IMR-90 (cell line): ENCODE data around the gene RAD21L1. TPM values are rescaled to one million over a fixed set of nuclear protein-coding genes. Genes with fewer than 3 reads are reported as not detected.

Experiments
- ATAC-seq: fragments of 200-7000 bp; cut with Tn5 transposase; 2 replicates; pipeline ENCODE4 v1.9.1; 2020; ENCODE audit warnings: low read depth, mild to moderate bottlenecking, moderate library complexity
- BruUV-seq: library from RNA; stranded (reverse); fragments of 400-500 nt; replicated peaks from 2 replicates; lab custom pipeline; 2021; lab: Mats Ljungman, UMichigan
- CTCF ChIA-PET: fragments of 300-600 bp; formaldehyde crosslinking; extraction: SDS; loops from one replicate; lab custom pipeline; 2021; ENCODE audit warnings: antibody characterized with exemption; lab: Yijun Ruan, JAX
- POLR2A ChIA-PET: fragments of 300-600 bp; sonication (Branson Sonifier 250); formaldehyde crosslinking; loops from one replicate; lab custom pipeline; 2022; ENCODE audit warnings: antibody characterized with exemption; ENCODE audit not compliant: unreplicated experiment; lab: Charles Lee
- DNase-seq: peaks from one replicate; pipeline ENCODE4 v3.0.0; 2013
- H2AFZ ChIP-seq: replicated peaks from 2 replicates; pipeline ENCODE3; 2013; ENCODE audit warnings: low read length, mild to moderate bottlenecking; ENCODE audit not compliant: poor library complexity
- H2AK5ac ChIP-seq: 2 replicates; pipeline ENCODE4 v1.6.1; 2013; ENCODE audit warnings: low read depth, low read length, inconsistent platforms
- H2AK9ac ChIP-seq: replicated peaks from 2 replicates; pipeline ENCODE3; 2013; ENCODE audit warnings: mild to moderate bottlenecking, low read depth, low read length, moderate library complexity; ENCODE audit not compliant: poor library complexity
- H2BK120ac ChIP-seq: 2 replicates; pipeline ENCODE4 v1.6.1; 2013; ENCODE audit warnings: low read depth, low read length, inconsistent platforms
- H2BK15ac ChIP-seq: 3 replicates; pipeline ENCODE4 v1.6.1; 2013; ENCODE audit warnings: low read depth, low read length, inconsistent platforms
- H2BK20ac ChIP-seq: 2 replicates; pipeline ENCODE4 v1.6.1; 2013; ENCODE audit warnings: low read depth, mild to moderate bottlenecking, inconsistent platforms, low read length, moderate library complexity
- H2BK5ac ChIP-seq: 2 replicates; pipeline ENCODE4 v1.6.1; 2013; ENCODE audit warnings: mild to moderate bottlenecking, low read depth, low read length, inconsistent platforms; ENCODE audit not compliant: poor library complexity, severe bottlenecking
- H3K14ac ChIP-seq: replicated peaks from 2 replicates; pipeline ENCODE4 v1.6.1; 2013; ENCODE audit warnings: low read depth, low read length, inconsistent platforms
- H3K18ac ChIP-seq: 2 replicates; pipeline ENCODE4 v1.6.1; 2013; ENCODE audit warnings: low read depth, low read length, control low read depth
- H3K23ac ChIP-seq: 2 replicates; pipeline ENCODE4 v1.6.1; 2013; ENCODE audit warnings: low read depth, low read length, inconsistent platforms
- H3K27ac ChIP-seq: 2 replicates; pipeline ENCODE4 v1.5.1; 2013; ENCODE audit warnings: mild to moderate bottlenecking, control low read depth, low read length; ENCODE audit not compliant: insufficient read depth
- H3K27me3 ChIP-seq: 2 replicates; pipeline ENCODE4 v1.6.1; 2013; ENCODE audit warnings: low read length; ENCODE audit not compliant: control insufficient read depth, insufficient read depth
- H3K36me3 ChIP-seq: 2 replicates; pipeline ENCODE4 v1.6.1; 2013; ENCODE audit warnings: low read length, mixed read lengths; ENCODE audit not compliant: control insufficient read depth, insufficient read depth
- H3K4ac ChIP-seq: 2 replicates; pipeline ENCODE4 v1.6.1; 2013; ENCODE audit warnings: low read depth, low read length, inconsistent platforms
- H3K4me1 ChIP-seq: 2 replicates; pipeline ENCODE4 v1.6.1; 2013; ENCODE audit warnings: low read length, mixed read lengths; ENCODE audit not compliant: control insufficient read depth, insufficient read depth
- H3K4me2 ChIP-seq: 2 replicates; pipeline ENCODE4 v1.6.1; 2013; ENCODE audit warnings: low read depth, mild to moderate bottlenecking, control low read depth, low read length, moderate library complexity
- H3K4me3 ChIP-seq: 2 replicates; pipeline ENCODE4 v1.5.1; 2013; ENCODE audit warnings: low read depth, mild to moderate bottlenecking, control low read depth, low read length, moderate library complexity; ENCODE audit not compliant: insufficient read depth
- H3K56ac ChIP-seq: 2 replicates; pipeline ENCODE4 v1.6.1; 2013; ENCODE audit warnings: low read length, inconsistent platforms; ENCODE audit not compliant: insufficient read depth; ENCODE audit errors: extremely low read depth
- H3K79me1 ChIP-seq, 2 experiments: 2 replicates each; pipeline ENCODE4 v1.6.1; 2013; ENCODE audit warnings: low read length in 2 of 2, inconsistent platforms in 1 of 2, low read depth in 1 of 2
- H3K9ac ChIP-seq: 2 replicates; pipeline ENCODE4 v1.6.1; 2013; ENCODE audit warnings: low read depth, low read length, control low read depth
- H3K9me1 ChIP-seq: 2 replicates; pipeline ENCODE4 v1.6.1; 2013; ENCODE audit warnings: low read length, inconsistent platforms; ENCODE audit not compliant: insufficient read depth
- H3K9me3 ChIP-seq: 2 replicates; pipeline ENCODE4 v1.6.1; 2013; ENCODE audit warnings: low read length; ENCODE audit not compliant: control insufficient read depth, insufficient read depth
- H4K20me1 ChIP-seq: 2 replicates; pipeline ENCODE4 v1.6.1; 2013; ENCODE audit warnings: low read length, inconsistent platforms; ENCODE audit not compliant: insufficient read depth
- H4K5ac ChIP-seq: 2 replicates; pipeline ENCODE4 v1.6.1; 2013; ENCODE audit warnings: mild to moderate bottlenecking, low read depth, low read length, control low read depth
- H4K8ac ChIP-seq, 2 experiments: 2 replicates each; pipeline ENCODE4 v1.6.1; 2013; ENCODE audit warnings: low read depth in 2 of 2, low read length in 2 of 2, control low read depth in 1 of 2, inconsistent platforms in 1 of 2
- H4K91ac ChIP-seq: 2 replicates; pipeline ENCODE4 v1.6.1; 2013; ENCODE audit warnings: low read depth, low read length, inconsistent platforms; ENCODE audit not compliant: insufficient read depth
- BHLHE40 ChIP-seq: fragments of 150-350 bp; IDR thresholded peaks from 2 replicates; pipeline ENCODE4 v1.6.1; 2016; ENCODE audit warnings: mild to moderate bottlenecking, low read depth, low read length
- CEBPB ChIP-seq: IDR thresholded peaks from 2 replicates; pipeline ENCODE4 v1.6.1; 2012; ENCODE audit warnings: low read depth, low read length, improper control_type of control experiment
- CHD1 ChIP-seq: IDR thresholded peaks from 2 replicates; pipeline ENCODE4 v1.6.1; 2012; ENCODE audit warnings: low read depth, low read length, improper control_type of control experiment
- FOS ChIP-seq: fragments of 150-350 bp; IDR thresholded peaks from 2 replicates; pipeline ENCODE4 v1.6.1; 2016; ENCODE audit warnings: low read depth, low read length
- MAFK ChIP-seq: IDR thresholded peaks from 2 replicates; pipeline ENCODE4 v1.6.1; 2012; ENCODE audit warnings: low read depth, low read length, improper control_type of control experiment
- MAZ ChIP-seq: IDR thresholded peaks from 2 replicates; pipeline ENCODE4 v1.6.1; 2012; ENCODE audit warnings: low read depth, mild to moderate bottlenecking, low read length, improper control_type of control experiment, moderate library complexity, borderline replicate concordance
- MXI1 ChIP-seq: IDR thresholded peaks from 2 replicates; pipeline ENCODE4 v1.6.1; 2012; ENCODE audit warnings: low read depth, mild to moderate bottlenecking, low read length, moderate library complexity, borderline replicate concordance
- NFE2L2 ChIP-seq: fragments of 150-350 bp; IDR thresholded peaks from 2 replicates; pipeline ENCODE4 v1.6.1; 2016; ENCODE audit warnings: low read depth, mild to moderate bottlenecking, low read length
- POLR2A ChIP-seq: IDR thresholded peaks from 2 replicates; pipeline ENCODE4 v1.6.1; 2012; ENCODE audit warnings: mild to moderate bottlenecking, low read depth, low read length
- RAD21 ChIP-seq: IDR thresholded peaks from 2 replicates; pipeline ENCODE4 v1.6.1; 2012; ENCODE audit warnings: low read length, improper control_type of control experiment
- RCOR1 ChIP-seq: IDR thresholded peaks from 2 replicates; pipeline ENCODE4 v1.6.1; 2012; ENCODE audit warnings: mild to moderate bottlenecking, low read length, improper control_type of control experiment; ENCODE audit not compliant: insufficient replicate concordance
- RFX5 ChIP-seq: IDR thresholded peaks from 2 replicates; pipeline ENCODE4 v1.8.0; 2012; ENCODE audit warnings: low read depth, mild to moderate bottlenecking, low read length, moderate library complexity
- SMC3 ChIP-seq: fragments of 150-350 bp; IDR thresholded peaks from 2 replicates; pipeline ENCODE4 v1.6.1; 2016; ENCODE audit warnings: low read depth, mild to moderate bottlenecking, antibody characterized with exemption, low read length, moderate library complexity
- WGBS, 2 experiments: methylation state at CpG; one replicate each; pipeline versions ENCODE4 v1.1.5 to v1.1.7; 2013; ENCODE audit warnings: missing lambda C conversion rate in 2 of 2; ENCODE audit not compliant: insufficient read length in 1 of 2; ENCODE audit errors: extremely low coverage in 2 of 2; 5-methylcytosine and 5-hydroxymethylcytosine counted together
- dilution Hi-C: fragments of 300-500 bp; cut with HindIII; formaldehyde crosslinking; loops from one replicate; pipeline ENCODE4 v1.14.3; 2018; ENCODE audit warnings: low sequenced_read_pairs; ENCODE audit not compliant: unreplicated experiment
- in situ Hi-C: fragments of 300-500 bp; cut with MboI; formaldehyde crosslinking; loops from 3 replicates; pipeline ENCODE4 v1.14.3; 2019; ENCODE audit warnings: low sequenced_read_pairs, inconsistent platforms, mixed read lengths
- intact Hi-C: fragments of 100-400 bp; cut with micrococcal nuclease; formaldehyde crosslinking; loops from 2 replicates; pipeline ENCODE4 v1.10.0; 2022
- polyA plus RNA-seq, 3 experiments: library from polyadenylated mRNA; depleted of rRNA; stranded (reverse); fragments of >200 nt; gene quantifications; 2 replicates each; pipeline ENCODE4 v1.2.3, GENCODE V29; 2012; ENCODE audit warnings: low replicate concordance in 1 of 3
- total RNA-seq: library from RNA; depleted of rRNA; stranded (reverse); fragments of >200 nt; gene quantifications from 2 replicates; pipeline ENCODE4 v1.2.3, GENCODE V29; 2012
- TF ChIP-seq, protein P1 (sequence below): conservative IDR thresholded peaks from 2 replicates; pipeline ENCODE4 v1.5.1; 2012; ENCODE audit warnings: mild to moderate bottlenecking, low read depth, low read length, improper control_type of control experiment
- TF ChIP-seq, protein P2 (sequence below): fragments of 150-350 bp; IDR thresholded peaks from 2 replicates; pipeline ENCODE4 v1.6.1; 2016; ENCODE audit warnings: low read depth, mild to moderate bottlenecking, low read length, moderate library complexity, borderline replicate concordance
- TF ChIP-seq, protein P3 (sequence below): fragments of 150-350 bp; IDR thresholded peaks from 2 replicates; pipeline ENCODE4 v1.6.1; 2017; ENCODE audit warnings: mild to moderate bottlenecking, antibody characterized with exemption, low read length, low read depth

The RAD21L1 gene
- total and polyA plus RNA-seq, 2 of the 4 experiments (the other 2 are of a cell fraction), result not detected

DNA sequence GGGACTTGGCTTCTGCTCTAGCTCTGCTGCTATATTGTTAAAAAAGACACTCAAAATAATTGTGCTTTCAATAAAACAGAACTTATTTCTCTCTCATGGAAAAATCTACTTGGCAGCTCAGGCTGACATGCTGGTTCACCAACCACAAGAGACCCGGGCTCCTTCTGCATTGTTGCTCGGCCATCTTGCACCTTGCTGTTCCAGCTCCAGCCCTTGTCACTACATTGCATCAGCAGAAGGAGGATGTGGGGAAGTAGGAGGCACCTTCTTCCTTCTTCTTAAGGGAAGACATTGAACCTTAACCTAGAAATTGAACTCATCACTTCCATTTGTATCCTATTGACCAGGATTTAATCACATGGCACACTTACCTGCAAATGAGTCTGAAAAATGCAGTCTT lies 29.2 kb upstream of the RAD21L1 start:
- H3K79me1 ChIP-seq, result no peaks in the 10 kb centered on the region
- CTCF ChIA-PET, result no interaction called here
- no peak overlapping the region for H2AK9ac ChIP-seq
- ATAC-seq (no peak), DNase-seq (no peak)
- H2BK5ac ChIP-seq, result no peak overlapping the region
- no peak overlapping the region for H4K91ac ChIP-seq
- intact Hi-C loops (no loop called here), in situ Hi-C loops (no loop called here), dilution Hi-C loops (no loop called here)
- no peaks in the 10 kb centered on the region for H3K4me1 ChIP-seq
- H3K14ac ChIP-seq, result no peak overlapping the region
- H3K23ac ChIP-seq, result no peak overlapping the region
- POLR2A ChIA-PET, result no interaction called here
- no peak overlapping the region for H3K56ac ChIP-seq
- BruUV-seq, result no TSS peak
- no peak overlapping the region for H3K4me2 ChIP-seq
- H3K18ac ChIP-seq, result no peak overlapping the region
- H3K9me3 ChIP-seq, result peaks cover 4% of the 10 kb centered on the region; the same call in 1 of the 2 replicates
- H2BK20ac ChIP-seq, result no peak overlapping the region
- H4K8ac ChIP-seq, result no peak overlapping the region
- no peak overlapping the region for H2BK120ac ChIP-seq
- no peak overlapping the region for H2BK15ac ChIP-seq
- no peak for TF ChIP-seq RCOR1
- no peak for TF ChIP-seq FOS
- TF ChIP-seq BHLHE40, result no peak
- no peak for TF ChIP-seq CEBPB
- TF ChIP-seq, protein P1, sequence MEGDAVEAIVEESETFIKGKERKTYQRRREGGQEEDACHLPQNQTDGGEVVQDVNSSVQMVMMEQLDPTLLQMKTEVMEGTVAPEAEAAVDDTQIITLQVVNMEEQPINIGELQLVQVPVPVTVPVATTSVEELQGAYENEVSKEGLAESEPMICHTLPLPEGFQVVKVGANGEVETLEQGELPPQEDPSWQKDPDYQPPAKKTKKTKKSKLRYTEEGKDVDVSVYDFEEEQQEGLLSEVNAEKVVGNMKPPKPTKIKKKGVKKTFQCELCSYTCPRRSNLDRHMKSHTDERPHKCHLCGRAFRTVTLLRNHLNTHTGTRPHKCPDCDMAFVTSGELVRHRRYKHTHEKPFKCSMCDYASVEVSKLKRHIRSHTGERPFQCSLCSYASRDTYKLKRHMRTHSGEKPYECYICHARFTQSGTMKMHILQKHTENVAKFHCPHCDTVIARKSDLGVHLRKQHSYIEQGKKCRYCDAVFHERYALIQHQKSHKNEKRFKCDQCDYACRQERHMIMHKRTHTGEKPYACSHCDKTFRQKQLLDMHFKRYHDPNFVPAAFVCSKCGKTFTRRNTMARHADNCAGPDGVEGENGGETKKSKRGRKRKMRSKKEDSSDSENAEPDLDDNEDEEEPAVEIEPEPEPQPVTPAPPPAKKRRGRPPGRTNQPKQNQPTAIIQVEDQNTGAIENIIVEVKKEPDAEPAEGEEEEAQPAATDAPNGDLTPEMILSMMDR, result no peak
- TF ChIP-seq, protein P2, sequence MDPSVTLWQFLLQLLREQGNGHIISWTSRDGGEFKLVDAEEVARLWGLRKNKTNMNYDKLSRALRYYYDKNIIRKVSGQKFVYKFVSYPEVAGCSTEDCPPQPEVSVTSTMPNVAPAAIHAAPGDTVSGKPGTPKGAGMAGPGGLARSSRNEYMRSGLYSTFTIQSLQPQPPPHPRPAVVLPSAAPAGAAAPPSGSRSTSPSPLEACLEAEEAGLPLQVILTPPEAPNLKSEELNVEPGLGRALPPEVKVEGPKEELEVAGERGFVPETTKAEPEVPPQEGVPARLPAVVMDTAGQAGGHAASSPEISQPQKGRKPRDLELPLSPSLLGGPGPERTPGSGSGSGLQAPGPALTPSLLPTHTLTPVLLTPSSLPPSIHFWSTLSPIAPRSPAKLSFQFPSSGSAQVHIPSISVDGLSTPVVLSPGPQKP, result no peak
- no peak for TF ChIP-seq SMC3
- no peak for TF ChIP-seq POLR2A
- TF ChIP-seq, protein P3, sequence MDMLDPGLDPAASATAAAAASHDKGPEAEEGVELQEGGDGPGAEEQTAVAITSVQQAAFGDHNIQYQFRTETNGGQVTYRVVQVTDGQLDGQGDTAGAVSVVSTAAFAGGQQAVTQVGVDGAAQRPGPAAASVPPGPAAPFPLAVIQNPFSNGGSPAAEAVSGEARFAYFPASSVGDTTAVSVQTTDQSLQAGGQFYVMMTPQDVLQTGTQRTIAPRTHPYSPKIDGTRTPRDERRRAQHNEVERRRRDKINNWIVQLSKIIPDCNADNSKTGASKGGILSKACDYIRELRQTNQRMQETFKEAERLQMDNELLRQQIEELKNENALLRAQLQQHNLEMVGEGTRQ, result no peak
- TF ChIP-seq MXI1, result no peak
- no peak for TF ChIP-seq NFE2L2
- TF ChIP-seq RFX5, result no peak
- no peak for TF ChIP-seq RAD21
- TF ChIP-seq CHD1, result no peak
- no peak for TF ChIP-seq MAZ
- TF ChIP-seq MAFK, result no peak
- WGBS, 2 experiments, result no CpG with 5 or more reads among the region's 2 CpGs
- H4K5ac ChIP-seq, result no peak overlapping the region
- H3K9ac ChIP-seq, result no peak overlapping the region
- no peaks in the 10 kb centered on the region for H3K9me1 ChIP-seq
- H3K4me3 ChIP-seq, result no peak overlapping the region
- no peaks in the 10 kb centered on the region for H3K36me3 ChIP-seq
- no peak overlapping the region for H2AFZ ChIP-seq
- no peak overlapping the region for H2AK5ac ChIP-seq
- H3K4ac ChIP-seq, result no peak overlapping the region
- no peaks in the 10 kb centered on the region for H4K20me1 ChIP-seq
- peaks cover 55% of the 10 kb centered on the region for H3K27me3 ChIP-seq
- H3K27ac ChIP-seq, result no peak overlapping the region
